HUES6 (cell line): ENCODE measurements around the gene GPHA2.
A peak's percentile ranks its signal among the peaks of the same experiment; 100 is the strongest.

Experiments used
- H3K27ac ChIP-seq: 2 replicates; pipeline ENCODE4 v1.7.0; 2013; ENCODE audit warnings: low read depth, mild to moderate bottlenecking, low read length, inconsistent platforms
- H3K27me3 ChIP-seq: 2 replicates; pipeline ENCODE4 v1.6.1; 2013; ENCODE audit warnings: low read length; ENCODE audit not compliant: control insufficient read depth, insufficient read depth
- H3K36me3 ChIP-seq: 2 replicates; pipeline ENCODE4 v1.6.1; 2013; ENCODE audit warnings: low read length; ENCODE audit not compliant: control insufficient read depth, insufficient read depth
- H3K4me1 ChIP-seq: 2 replicates; pipeline ENCODE4 v1.6.1; 2013; ENCODE audit warnings: low read length; ENCODE audit not compliant: control insufficient read depth, insufficient read depth
- H3K4me3 ChIP-seq: 2 replicates; pipeline ENCODE4 v1.5.1; 2013; ENCODE audit warnings: low read depth, low read length
- H3K9ac ChIP-seq: one replicate; pipeline ENCODE4 v1.6.1; 2013; ENCODE audit warnings: mild to moderate bottlenecking, low read length
- H3K9me3 ChIP-seq: 2 replicates; pipeline ENCODE4 v1.6.1; 2013; ENCODE audit warnings: low read depth, low read length; ENCODE audit not compliant: control insufficient read depth, insufficient read depth

GPHA2 gene

GRCh38 chr11:64890522-64890939 is 45.2 kb downstream of the GPHA2 start:
- no peak overlapping the region for H3K4me3 ChIP-seq
- H3K27ac ChIP-seq = no peak overlapping the region
- no peaks in the 10 kb centered on the region for H3K27me3 ChIP-seq
- peaks cover 18% of the 10 kb centered on the region for H3K4me1 ChIP-seq
- no peaks in the 10 kb centered on the region for H3K9me3 ChIP-seq
- no peak overlapping the region for H3K9ac ChIP-seq
- H3K36me3 ChIP-seq = peaks cover 4% of the 10 kb centered on the region; the same call in 1 of the 2 replicates

GRCh38 chr11:64888729-64889511 is 46.8 kb downstream of the GPHA2 start:
- Histone ChIP-seq H3K4me1 (peaks cover 18% of the 10 kb centered on the region), H3K4me3 (no peak overlapping the region), H3K27me3 (no peaks in the 10 kb centered on the region), H3K9ac (no peak overlapping the region), H3K36me3 (no peaks in the 10 kb centered on the region), H3K27ac (no peak overlapping the region), H3K9me3 (no peaks in the 10 kb centered on the region)

DNA sequence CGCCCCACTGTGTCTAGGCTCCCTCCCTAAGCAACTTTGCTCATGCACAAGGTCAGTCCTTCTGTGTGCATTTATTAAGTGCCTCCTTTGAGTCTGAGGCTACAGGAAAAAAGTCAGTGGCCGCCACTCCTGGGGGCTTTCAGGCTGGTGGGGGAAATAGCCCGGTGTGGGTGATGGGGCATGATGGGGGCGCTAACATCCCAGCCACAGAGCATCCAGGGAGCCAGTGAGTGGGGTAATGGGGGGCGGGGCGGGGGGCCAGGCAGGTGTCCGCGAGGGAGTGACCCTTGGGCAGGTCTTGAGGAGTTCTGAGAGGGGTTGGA is 47.3 kb downstream of the GPHA2 start:
- Histone ChIP-seq H3K9ac (peak overlapping the region; percentile 56), H3K4me3 (peak overlapping the region; percentile 49), H3K36me3 (no peaks in the 10 kb centered on the region), H3K9me3 (no peaks in the 10 kb centered on the region), H3K27me3 (no peaks in the 10 kb centered on the region), H3K4me1 (peaks cover 18% of the 10 kb centered on the region), H3K27ac (no peak overlapping the region)

DNA sequence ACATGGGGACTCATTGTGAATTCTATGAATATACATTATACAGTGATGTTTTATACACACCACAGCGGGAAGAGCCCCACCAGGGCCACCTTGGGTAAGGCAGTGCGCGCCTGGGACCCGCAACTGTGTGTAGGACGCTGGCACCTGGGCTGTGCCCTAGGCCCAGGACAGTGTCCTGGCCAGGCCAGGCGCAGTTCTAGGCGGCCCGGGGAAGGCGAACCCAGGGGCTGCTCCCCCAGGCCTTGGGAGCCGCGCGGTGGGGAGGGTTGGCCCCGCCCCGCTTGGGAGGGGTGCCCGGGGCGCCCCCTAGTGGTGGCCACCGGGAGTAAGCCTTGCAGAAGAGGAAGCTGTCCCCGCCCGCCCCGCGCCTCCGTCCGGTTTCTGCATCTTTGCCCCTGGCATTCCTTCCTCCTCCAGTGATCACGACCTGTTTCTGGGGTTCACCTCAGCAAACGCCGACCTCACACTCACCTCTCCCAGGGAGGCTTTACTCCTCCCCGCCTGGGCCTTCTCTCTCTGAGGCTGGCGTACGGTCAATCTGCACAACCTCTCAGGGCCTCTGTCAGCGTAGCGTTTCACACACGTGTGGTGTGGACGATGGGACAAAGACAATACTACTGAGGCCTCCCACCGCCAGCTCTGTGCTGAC is 47.8 kb downstream of the GPHA2 start:
- no peaks in the 10 kb centered on the region for H3K27me3 ChIP-seq
- no peaks in the 10 kb centered on the region for H3K36me3 ChIP-seq
- peak overlapping the region; percentile 56 for H3K9ac ChIP-seq
- peaks cover 18% of the 10 kb centered on the region for H3K4me1 ChIP-seq
- no peak overlapping the region for H3K27ac ChIP-seq
- no peaks in the 10 kb centered on the region for H3K9me3 ChIP-seq
- H3K4me3 ChIP-seq = peak overlapping the region; percentile 49

DNA sequence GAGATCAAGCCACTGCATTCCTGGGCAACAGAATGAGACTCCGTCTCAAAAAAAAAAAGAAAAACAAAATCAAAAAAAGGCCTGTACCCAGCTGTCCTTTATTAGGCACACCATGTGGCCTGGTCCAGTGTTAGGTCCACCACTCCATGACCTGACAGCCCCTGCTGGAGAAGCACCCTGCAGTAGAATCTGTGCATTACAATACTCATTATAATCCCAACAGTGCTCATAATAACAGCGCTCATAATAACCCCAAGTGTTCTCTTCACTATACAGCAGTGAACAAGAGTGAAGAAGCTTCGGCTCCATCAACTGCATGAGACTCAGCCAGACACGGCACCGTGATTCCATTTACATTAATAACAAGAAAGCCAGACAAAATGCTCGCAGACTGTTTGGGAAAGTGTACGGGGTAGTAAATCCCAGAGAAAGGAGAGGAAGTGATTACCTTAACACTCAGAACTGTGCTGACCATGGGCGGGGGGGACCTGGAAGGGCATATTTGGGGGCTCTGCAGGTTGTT is 48.4 kb downstream of the GPHA2 start:
- peak overlapping the region; percentile 49; the same call in 1 of the 2 replicates for H3K4me3 ChIP-seq

DNA sequence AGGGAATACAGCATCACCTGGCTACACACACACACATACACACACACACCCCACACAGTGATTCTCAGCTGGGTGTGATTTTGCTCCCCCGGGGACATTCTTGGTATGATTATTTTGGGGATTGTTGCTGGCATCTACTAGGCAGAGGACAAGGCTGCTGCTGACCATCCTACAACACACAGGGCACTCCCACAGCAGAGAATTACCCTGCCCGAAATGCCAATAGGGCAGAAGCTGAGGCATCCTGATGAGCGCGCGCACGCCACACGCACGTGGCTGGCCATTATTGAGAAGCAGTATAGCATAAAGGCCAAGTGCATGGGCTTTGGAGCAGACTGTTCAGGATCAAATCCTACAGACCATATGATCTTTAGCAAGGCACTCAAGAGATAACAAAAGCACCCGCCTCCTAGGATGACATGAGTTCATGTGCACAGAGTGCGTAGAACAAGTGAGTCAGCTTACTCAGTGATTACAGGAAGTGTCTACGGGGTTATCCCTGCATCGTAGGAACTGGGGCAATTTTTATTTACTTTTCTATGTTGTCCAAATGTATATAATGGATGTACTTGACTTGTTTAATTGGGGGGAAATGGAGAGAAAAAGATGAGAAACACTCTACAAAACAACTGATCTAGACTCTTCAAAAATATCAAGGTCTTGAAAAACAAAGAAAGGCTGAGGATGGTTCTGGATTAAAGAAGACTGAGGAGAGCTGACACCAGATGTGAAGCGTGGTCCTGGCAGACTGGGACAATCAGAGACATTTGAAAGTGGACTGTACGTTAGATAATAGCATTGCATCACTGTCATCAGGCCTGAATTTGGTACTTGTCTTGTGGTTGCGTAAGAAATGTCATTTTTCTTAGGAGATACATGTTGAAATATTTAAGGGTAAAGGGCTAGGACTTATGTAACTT is 50.1 kb downstream of the GPHA2 start:
- Histone ChIP-seq H3K4me3 (no peak overlapping the region), H3K4me1 (peaks cover 18% of the 10 kb centered on the region), H3K9ac (no peak overlapping the region), H3K9me3 (no peaks in the 10 kb centered on the region), H3K36me3 (no peaks in the 10 kb centered on the region), H3K27ac (no peak overlapping the region), H3K27me3 (no peaks in the 10 kb centered on the region)

More for the DNA sequence above, 48.4 kb downstream of the GPHA2 start:
- Histone ChIP-seq H3K27ac (no peak overlapping the region), H3K36me3 (no peaks in the 10 kb centered on the region), H3K9ac (peak overlapping the region; percentile 17), H3K9me3 (no peaks in the 10 kb centered on the region), H3K27me3 (no peaks in the 10 kb centered on the region), H3K4me1 (peaks cover 18% of the 10 kb centered on the region)
